Stimulated activated CD4-positive, alpha-beta T cell treated with anti-CD3 and anti-CD28 coated beads, TNF-alpha, amount 100 ng/mL, for 1 hour (primary cell): ENCODE data around the gene CHRNA4.
"Not testable (repeated sequence)": the region's sequence is repeated elsewhere in the genome, so short reads cannot be mapped to it uniquely, and the experiment has no call there.

Experiments used
- DNase-seq, 3 donors: peaks; one replicate each; pipeline ENCODE4 v3.0.0-alpha.2; 2020; ENCODE audit warnings: low read depth in 3 of 3, low spot score in 1 of 3

The CHRNA4 gene

DNA sequence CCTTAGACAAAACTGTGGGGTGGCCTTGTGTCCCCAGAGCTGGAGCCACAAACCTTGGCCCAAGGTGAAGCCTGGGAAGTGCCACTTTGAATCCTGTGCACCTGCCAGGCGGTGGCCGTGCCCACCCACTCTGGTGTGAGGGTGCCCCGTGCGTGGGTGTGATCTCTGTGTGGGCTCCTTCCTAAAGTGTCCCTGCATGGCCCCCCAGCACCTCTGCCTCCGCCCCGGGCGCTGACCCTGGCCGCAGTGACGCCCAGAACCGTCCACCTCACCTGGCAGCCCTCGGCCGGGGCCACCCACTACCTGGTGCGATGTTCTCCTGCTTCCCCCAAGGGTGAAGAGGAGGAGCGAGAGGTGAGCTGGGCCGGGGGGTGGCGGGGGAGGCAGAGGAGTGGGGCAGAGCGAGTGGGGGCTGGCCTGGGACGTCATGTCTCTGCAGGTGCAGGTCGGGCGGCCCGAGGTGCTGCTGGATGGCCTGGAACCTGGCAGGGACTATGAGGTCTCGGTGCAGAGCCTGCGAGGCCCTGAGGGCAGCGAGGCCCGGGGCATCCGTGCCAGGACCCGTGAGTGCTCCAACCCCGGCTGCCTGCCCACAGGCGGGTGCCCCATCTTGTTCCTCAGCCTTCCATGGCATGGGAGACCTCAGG is 49.8 kb downstream of the CHRNA4 start:
- no peak for DNase-seq

DNA sequence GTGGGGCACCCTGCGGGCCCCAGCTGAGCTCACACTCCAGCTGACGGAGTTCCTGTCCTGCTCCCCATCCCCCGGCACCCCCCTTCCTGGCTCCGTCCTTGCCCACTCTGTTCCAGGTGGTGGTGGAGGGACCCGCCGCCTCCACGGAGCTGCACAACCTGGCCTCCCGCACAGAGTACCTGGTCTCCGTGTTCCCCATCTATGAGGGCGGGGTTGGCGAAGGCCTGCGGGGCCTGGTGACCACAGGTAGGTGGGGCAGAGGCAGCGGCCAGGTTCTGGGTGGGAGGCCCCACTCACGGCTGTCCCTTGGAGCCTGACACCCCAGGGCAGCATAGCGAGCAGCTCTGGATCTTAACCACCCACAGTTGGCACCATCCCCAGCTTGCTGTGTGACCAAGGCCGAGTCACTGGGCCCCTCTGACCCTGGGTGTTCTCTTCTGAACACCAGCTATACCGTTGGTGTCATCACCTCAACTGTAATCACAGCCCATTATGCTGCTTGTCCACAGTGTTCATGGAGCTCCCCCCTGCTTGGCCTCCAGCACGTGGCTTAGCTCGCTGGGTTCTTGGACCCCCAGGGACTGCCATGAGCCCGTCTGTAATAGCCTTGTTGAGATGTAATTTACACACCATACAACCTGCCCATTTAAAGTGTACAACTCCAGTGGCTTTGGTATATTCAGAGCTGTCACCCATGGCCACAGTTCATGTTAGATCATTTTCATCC is 50.7 kb downstream of the CHRNA4 start:
- no peak for DNase-seq

DNA sequence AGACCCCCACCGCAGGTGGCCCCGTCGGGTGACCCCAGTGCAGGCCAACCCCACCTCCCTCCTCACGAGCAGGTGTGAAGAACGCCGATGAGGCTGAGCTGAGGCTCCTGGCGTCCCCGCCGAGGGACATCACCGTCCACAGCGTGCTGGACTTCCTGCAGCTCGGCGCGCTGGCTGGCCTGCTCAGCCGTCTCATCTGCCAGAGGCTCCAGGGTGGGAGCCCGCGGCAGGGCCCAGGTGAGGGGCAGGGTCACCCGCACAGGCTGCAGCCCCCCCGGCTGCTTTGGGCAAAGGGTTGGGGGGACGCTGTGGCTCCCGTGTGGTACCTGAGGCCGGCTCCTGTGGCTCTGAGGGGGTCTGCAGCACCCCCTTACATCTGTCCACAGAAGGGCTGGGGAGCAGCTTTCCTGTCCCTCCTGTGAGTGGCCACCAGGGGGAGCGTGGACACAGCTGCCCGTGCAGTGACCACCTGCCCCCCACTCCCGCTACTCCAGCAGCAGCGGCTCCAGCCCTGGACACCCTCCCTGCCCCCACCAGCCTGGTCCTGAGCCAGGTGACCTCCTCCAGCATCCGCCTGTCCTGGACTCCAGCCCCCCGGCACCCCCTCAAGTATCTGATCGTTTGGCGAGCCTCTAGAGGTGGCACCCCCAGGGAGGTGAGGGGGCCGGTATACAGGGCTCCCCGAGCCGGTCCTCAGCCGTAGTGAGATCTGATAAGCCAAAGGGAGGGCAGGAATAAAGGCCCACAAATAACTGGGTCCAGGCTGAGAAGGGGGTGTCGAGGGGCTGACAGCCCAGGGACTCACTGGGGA is 51.7 kb downstream of the CHRNA4 start:
- no peak for DNase-seq

DNA sequence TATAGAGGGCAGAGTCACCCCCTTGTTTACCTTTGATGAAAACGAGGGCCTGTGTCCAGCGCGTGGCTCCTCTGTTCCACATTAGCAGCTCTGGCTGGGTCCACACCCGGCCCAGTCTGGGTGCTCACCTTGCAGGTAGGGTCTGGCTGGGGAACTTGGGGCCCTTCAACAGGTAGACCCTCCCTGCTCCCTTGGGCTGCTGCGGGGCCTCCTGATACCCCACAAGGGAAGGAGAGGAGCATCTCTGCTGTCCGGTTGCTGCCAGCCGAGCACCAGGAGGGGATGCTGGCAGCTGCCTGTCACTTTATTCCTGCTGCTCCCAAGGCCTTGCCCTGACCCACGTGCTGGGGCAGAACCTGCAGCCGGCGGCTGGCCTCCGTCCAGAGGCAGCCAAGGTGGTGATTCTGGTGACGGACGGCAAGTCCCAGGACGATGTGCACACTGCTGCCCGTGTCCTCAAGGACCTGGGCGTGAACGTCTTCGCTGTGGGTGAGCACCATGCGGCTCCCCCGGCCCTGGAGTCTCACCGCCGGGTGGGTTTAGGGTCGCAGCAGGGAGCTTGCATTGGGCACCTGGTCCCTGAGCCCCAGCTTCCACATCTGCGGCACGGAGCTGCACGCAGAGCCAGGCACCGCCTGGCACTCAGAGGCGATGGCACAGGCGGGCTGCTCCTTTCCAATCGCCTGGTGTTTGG is 52.8 kb downstream of the CHRNA4 start:
- no peak for DNase-seq

DNA sequence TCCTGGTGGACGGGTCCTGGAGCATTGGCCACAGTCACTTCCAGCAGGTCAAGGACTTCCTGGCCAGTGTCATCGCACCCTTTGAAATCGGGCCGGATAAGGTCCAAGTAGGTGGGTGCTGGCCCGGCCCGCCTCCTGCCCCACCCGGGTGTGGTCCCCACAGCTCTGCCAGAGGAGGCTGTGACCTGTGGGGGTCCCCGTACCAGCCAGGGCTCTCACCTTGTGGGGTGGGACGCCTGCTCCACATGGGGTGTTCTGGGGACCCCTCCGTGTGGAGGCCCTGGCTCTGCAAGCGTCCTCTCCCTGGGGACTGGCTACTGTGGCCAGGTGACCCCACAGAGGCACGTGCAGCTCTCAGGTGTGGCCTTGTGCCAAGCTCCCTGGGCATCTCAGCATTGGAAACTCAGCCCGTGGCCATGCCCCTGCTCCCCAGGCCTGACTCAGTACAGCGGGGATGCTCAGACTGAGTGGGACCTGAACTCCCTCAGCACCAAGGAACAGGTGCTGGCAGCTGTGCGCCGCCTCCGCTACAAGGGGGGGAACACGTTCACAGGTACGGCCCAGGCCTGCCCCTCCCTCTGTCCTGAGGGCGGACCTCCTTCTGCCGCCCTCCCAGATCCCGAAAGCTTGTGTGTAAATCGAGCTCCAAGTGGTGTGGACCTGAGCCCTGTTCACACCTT is 53.5 kb downstream of the CHRNA4 start:
- no peak for DNase-seq

DNA sequence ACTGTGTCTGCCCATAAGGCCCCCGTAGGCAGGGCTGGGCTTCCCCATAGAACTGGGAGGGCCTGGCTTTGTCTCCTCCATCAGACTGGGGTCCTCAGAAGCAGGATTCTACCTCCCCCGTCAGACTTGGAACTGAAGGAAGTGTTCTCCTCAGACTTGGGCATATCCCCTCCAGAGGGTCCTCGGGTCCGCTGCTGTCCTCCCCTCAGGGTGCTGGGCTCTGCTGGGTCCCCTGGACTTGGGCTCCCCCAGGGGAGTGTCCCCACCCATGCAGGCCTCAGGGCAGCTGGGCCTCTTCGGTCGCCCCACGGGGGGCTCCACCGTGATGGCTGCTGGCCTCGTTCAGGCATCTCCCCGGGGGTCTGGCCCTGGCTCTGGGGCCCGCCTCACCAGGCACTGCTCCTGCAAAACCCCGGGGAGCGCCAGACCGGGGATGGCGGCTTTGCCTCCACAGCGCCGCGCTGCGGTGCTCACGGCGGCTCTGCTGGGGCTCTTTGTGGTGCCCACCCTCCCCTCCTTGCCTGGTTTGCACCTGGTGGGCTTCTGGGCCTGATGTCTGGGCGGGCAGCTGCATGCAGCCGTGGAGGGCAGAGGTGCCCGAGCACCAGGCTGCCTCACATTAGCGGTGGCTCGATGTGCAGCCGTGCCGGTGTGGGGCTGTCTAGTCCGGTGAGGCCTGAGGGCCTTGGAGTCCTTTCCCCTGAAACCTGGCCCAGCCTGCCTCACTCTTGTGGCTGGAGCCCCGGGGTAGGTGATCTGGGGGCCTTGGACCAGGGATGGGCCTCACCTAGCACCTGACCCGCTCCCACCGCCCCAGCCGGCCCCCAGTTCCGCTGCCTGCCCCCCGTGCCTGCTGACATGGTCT is 54.2 kb downstream of the CHRNA4 start:
- DNase-seq = no peak

DNA sequence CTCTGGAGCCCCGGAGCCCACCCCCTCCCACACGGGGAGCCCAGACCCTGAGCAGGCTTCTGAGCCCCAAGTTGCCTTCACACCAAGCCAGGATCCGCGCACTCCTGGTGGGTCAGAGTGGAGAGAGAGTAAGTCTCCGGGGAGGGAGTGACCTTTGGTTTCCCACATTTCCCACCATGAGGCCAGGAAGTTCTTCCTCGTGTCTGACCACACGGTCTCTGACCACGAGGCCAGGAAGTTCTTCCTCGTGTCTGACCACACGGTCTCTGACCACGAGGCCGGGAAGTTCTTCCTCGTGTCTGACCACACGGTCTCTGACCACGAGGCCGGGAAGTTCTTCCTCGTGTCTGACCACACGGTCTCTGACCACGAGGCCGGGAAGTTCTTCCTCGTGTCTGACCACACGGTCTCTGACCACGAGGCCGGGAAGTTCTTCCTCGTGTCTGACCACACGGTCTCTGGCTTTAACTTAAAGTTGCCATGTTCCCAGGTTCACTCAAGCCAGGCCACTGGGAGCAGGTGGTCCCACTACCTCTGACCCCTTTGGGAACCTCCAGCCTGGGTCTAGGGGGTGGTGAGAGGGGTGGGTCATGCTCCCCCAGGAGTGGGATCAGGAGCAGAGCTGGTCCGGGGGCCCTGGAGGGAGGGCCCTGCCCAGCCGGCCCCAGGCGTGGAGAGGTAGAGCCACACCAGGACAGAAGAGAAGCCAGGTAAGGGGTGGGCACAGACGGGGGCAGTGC is 55.0 kb downstream of the CHRNA4 start:
- DNase-seq = not testable (repeated sequence)

DNA sequence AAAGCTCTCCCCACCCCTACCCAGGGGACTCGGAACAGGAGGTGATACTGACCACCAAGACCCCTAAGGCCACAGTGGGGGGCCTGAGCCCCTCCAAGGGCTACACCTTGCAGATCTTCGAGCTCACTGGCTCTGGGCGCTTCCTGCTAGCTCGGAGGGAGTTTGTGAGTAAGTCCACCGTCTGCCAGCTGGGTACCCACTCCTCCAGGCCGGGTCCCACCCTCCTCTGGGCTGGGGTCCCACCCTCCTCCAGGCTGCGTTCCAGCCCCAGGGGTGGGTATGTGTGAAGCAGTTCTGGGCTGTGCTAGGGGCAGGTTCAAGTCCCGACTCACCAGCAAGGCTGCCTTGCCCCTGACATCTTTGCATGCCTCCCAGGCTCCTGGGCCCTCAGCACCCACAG is 55.8 kb downstream of the CHRNA4 start:
- no peak for DNase-seq

DNA sequence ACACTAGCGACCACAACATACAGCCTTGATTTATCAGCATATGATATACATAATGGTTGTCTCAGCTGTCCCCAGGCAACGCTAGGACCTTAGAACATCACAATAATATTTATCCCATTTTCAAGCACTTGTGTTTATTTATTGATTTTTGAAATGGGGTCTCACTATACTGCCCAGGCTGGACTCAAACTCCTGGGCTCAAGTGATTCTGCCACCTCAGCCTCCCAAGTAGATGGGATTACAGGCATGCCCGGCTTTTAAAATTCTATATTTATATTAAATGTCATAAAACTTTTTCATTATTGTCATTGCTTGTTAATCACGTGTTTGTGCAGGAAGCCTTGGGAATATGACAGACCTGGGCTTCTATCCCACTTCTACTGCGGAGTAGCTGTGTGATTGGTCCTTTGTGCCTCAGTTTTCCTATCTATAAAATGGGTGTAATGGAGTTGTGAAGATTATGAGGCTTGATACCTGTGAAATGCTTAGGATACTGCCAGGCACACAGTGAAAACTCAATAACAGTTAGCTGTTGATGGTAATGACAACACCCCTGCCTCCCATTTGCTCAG is 58.0 kb downstream of the CHRNA4 start:
- no peak for DNase-seq

DNA sequence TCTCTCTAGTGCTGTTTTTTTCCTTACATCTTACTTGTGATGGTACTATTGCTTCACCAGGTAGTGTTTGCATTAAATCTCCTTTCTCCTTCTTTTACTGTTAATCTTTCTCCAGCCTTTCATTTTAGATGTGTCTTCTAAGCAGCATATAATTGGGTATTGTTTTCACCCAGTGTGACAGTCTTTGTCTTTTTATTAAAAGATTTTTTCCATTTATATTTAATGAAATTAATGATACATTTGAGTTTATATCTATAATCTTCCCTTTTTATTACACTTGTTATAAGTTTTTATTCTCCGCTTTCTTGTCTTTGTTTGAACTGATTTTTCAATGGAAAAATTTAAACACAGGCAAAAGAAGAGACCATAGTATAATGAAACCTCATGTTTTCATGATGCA is 59.5 kb downstream of the CHRNA4 start:
- no peak for DNase-seq

DNA sequence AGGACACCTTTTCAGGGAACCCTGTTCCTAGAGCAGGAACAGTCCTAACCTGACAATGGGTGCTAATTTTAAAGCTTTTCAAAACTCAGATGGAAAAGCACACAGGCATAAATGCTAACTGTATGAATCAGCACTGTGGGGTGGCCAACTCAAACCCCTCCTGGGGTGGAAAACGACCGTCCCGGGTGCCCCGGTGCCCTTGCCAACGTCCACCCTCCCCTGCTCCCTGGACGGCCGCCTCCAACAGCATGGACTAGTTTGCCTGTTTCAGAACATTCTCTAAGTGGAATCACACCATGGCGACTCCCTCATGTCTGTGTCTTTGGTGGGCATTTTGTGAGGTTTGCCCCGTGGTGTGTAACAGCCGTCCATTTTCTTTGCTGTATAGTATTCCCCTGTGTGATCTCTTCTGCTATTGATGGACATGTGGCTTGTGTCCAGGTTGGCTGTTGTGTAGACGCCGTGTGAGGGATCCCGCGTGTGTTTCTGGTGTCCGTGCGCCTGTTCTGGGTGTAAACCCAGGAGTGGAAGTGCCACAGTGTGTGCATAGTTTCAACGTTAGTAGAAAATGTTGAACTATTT is 62.3 kb downstream of the CHRNA4 start:
- no peak for DNase-seq

DNA sequence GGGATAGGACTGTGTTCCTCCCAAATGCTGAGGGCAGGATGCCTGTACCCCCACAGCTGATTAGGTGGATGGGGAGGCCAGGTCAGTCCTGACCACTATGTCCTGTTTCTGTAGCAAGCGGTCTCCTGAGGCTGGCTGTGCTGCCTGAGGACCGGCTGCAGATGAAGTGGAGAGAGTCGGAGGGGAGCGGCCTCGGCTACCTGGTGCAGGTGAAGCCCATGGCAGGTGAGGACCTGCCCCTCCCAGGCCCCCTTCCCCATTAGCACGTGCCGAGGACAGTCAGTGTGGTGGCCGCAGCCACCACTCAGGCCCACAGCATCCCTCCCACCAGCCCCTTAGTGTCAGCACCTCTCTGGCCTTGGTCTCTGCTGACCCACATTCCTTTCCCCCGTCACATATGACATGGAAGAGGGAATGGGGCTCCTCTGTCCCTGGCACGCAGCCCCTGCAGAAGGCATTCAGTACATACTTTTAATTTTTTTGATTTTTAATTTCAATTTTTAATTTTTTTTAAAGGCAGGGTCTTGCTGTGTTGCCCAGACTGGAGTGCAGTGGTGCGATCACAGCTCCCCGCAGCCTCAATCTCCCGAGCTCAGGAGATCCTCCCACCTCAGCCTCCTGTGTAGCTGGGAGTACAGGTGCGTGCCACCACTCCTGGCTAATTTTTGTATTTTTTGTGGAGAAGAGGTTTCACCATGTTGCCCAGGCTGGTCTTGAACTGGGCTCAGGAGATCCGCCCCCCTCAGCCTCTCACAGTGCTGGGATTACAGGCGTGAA is 63.2 kb downstream of the CHRNA4 start:
- no peak for DNase-seq

DNA sequence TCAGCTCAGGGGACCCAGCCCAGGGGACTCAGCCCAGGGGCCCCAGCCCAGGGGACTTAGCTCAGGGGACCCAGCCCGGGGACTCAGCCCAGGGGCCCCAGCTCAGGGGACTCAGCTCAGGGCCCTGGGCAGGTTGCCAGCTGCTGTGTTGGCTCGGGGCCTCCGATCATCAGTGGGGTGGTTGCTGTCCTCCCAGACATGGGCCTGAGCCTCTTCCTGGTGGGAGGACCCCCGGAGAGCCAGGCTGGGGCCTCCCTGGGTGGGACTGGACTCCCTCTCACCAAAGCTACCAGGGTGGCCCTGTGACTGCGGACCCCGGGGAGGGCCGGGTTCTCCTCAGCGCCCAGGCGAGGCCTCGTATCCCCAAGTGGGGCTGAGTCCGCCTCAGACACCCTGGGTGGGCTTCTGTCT is 63.8 kb downstream of the CHRNA4 start:
- DNase-seq = no peak

DNA sequence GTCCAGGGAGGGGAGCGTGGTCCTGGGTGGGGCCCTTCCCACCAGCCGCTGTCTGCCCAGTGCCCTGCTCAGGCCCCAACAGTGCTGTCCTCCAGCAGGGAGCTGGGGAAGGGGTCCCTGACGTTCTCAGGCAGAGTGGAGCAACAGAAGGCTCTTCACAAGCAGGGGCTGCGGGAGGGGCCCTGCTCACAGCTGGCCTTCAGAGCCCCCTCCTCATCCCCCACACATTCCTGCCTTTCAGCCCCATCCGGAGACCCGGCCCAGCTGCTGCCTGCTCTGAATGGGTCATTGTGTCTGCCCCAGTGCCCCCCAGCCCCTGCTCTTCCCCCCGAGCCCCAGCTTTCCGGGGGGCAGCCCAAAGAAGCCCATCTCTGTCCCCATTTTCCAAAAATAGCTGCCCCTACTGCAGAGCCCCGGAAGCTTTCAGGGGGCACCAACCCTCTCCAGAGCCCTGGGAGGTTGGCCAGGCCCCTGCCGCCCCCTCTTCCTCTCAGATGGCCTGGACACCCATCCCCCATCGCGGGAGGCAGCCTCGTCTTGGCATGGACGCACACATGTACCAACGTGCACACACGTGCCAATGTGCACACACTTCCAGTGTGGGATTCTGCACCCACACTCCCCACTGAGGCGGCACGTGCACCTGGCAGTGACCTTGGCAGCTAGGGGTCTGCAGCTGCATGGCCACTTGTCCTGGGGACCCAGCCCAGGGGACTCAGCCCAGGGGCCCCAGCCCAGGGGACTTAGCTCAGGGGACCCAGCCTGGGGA is 64.4 kb downstream of the CHRNA4 start:
- DNase-seq = no peak

DNA sequence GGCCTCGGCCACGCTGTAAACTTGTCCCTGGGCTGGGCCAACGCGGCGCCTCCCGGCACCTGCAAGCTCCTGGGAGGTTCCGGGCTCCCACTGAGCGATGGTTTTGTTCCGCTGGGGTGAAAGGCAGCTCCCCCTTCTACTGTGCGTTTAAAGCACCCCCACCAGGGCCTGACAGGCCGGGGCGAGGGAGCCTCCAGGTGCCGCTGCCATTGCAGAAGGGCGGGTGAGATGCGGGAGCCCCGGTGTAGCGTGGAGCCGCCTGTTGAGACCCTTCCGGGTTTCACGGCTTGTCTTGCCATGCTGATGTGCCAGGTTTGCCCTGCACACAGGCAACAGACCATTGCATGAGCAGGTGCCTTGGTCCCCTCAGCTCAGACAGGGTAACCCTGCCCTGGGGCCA is 65.3 kb downstream of the CHRNA4 start:
- DNase-seq = no peak

DNA sequence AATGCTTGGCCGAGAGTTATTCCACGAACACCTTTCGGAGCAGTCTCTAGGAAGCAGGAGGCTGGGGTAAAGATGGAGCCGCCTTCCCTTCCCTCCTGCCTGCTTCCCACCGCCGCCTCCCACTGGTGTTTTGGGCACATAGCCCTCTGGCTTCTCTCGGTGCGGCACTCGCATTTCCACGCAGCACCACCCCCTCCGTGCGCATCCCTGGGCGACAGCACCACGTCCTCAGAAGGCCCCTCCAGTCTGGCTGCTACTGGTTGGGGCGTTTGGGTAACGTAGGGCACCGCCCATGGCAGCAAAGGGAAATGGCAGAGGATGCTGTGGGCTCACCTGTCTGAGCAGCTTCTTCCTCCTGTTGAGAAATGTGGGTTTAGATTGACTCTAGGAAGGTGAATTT is 65.7 kb downstream of the CHRNA4 start:
- DNase-seq = no peak

DNA sequence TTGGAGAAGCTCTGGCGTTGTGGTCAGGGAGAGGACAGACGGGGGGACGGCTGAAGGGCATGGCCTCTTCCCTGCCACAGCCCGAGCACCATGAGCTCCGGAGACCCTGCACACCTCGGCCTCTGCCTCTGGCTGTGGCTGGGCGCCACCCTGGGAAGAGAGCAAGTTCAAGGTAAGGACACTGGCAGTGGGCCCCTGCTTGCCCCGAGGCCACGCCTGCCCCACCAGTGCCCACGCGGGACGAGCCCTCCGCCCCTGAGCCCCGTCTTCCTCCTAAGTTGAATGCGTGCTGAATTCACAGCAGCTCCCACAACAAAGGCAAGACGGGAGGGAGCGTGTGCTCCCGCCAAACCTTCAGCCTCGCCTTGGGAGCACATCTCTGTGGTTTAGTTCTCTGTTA is 66.1 kb downstream of the CHRNA4 start:
- DNase-seq = no peak
